ENCODE data around the gene TRAPPC2.

GRCh38 chrX:13711141-13711540 lies 23.3 kb downstream of the TRAPPC2 start:
- TF ChIP-seq POLR2A (IDR thresholded peaks at IDR 0.05), result no peak
- TF ChIP-seq CTCF (IDR thresholded peaks at IDR 0.05), result no peak

Measured in adrenal gland (tissue), 5 donors.